WTC11 (cell line): Measurements from ENCODE around the gene PSMB11. TPM values are rescaled to one million over a fixed set of nuclear protein-coding genes. Genes with fewer than 3 reads are reported as not detected.

Experiments
- ATAC-seq: fragments of 200-7000 bp; cut with Tn5 transposase; 2 replicates; pipeline ENCODE4 v1.10.0; 2021; ENCODE audit warnings: mild to moderate bottlenecking, moderate library complexity
- CTCF ChIA-PET: fragments of 300-600 bp; sonication (Branson Sonifier 250); formaldehyde crosslinking; loops from one replicate; lab custom pipeline; 2021; ENCODE audit warnings: antibody characterized with exemption; lab: Charles Lee
- POLR2A ChIA-PET: fragments of 350-600 bp; sonication (Branson Sonifier 250); formaldehyde crosslinking; loops from one replicate; lab custom pipeline; 2021; ENCODE audit warnings: antibody characterized with exemption; lab: Charles Lee
- DNase-seq: peaks from one replicate; pipeline ENCODE4 v3.0.0; 2021; ENCODE audit warnings: low spot score
- H3K27ac Mint-ChIP-seq: 2 replicates; pipeline ENCODE4 v1.8.0; 2021; ENCODE audit warnings: mixed read lengths
- H3K27me3 Mint-ChIP-seq: 2 replicates; pipeline ENCODE4 v1.8.0; 2021; ENCODE audit warnings: low read depth, mild to moderate bottlenecking, moderate library complexity, mixed read lengths
- H3K36me3 Mint-ChIP-seq: 2 replicates; pipeline ENCODE4 v1.8.0; 2021; ENCODE audit warnings: mixed read lengths
- H3K4me1 Mint-ChIP-seq: 2 replicates; pipeline ENCODE4 v1.8.0; 2022; ENCODE audit warnings: mixed read lengths
- H3K4me3 Mint-ChIP-seq: 2 replicates; pipeline ENCODE4 v1.8.0; 2021; ENCODE audit warnings: mild to moderate bottlenecking, moderate library complexity, mixed read lengths
- H3K9me3 Mint-ChIP-seq: 2 replicates; pipeline ENCODE4 v1.8.0; 2021; ENCODE audit warnings: mixed read lengths
- AR ChIP-seq: fragments of 250-450 bp; sonication (Bioruptor Pico); IDR thresholded peaks from 2 replicates; pipeline ENCODE4 v1.9.0; 2021; ENCODE audit warnings: mild to moderate bottlenecking
- CTCF ChIP-seq: fragments of 200-600 bp; IDR thresholded peaks from 2 replicates; pipeline ENCODE4 v1.8.0; 2022; ENCODE audit warnings: antibody characterized with exemption
- E2F4 ChIP-seq: sonication (generic); formaldehyde crosslinking; IDR thresholded peaks from 2 replicates; pipeline ENCODE4 v1.8.1; 2022; ENCODE audit warnings: low read depth, mild to moderate bottlenecking, moderate library complexity, missing genetic modification reagents, borderline replicate concordance
- GABPB1 ChIP-seq: sonication (generic); formaldehyde crosslinking; IDR thresholded peaks from 2 replicates; pipeline ENCODE4 v1.8.1; 2023; ENCODE audit warnings: mild to moderate bottlenecking, missing genetic modification reagents
- HMGXB4 ChIP-seq: sonication (generic); formaldehyde crosslinking; IDR thresholded peaks from 2 replicates; pipeline ENCODE4 v1.8.1; 2023; ENCODE audit warnings: mild to moderate bottlenecking, moderate library complexity, missing genetic modification reagents
- JAZF1 ChIP-seq: fragments of 250-450 bp; sonication (Bioruptor Pico); IDR thresholded peaks from 2 replicates; pipeline ENCODE4 v1.9.0; 2021; ENCODE audit warnings: moderate library complexity, mild to moderate bottlenecking, inconsistent platforms
- MXD4 ChIP-seq: fragments of 250-450 bp; sonication (Bioruptor Pico); IDR thresholded peaks from 2 replicates; pipeline ENCODE4 v1.8.0; 2021; ENCODE audit warnings: mild to moderate bottlenecking, moderate library complexity, borderline replicate concordance
- NFATC4 ChIP-seq: fragments of 250-450 bp; sonication (Bioruptor Pico); IDR thresholded peaks from 2 replicates; pipeline ENCODE4 v1.9.0; 2021; ENCODE audit warnings: mild to moderate bottlenecking
- NR1H2 ChIP-seq: sonication (generic); formaldehyde crosslinking; IDR thresholded peaks from 2 replicates; pipeline ENCODE4 v1.9.0; 2021; ENCODE audit warnings: mild to moderate bottlenecking, moderate library complexity, missing genetic modification reagents
- OVOL2 ChIP-seq: fragments of 250-450 bp; sonication (Bioruptor Pico); IDR thresholded peaks from 2 replicates; pipeline ENCODE4 v1.9.0; 2021; ENCODE audit warnings: mild to moderate bottlenecking, borderline replicate concordance
- TCF7 ChIP-seq: sonication (generic); formaldehyde crosslinking; IDR thresholded peaks from 2 replicates; pipeline ENCODE4 v1.8.0; 2022; ENCODE audit warnings: mild to moderate bottlenecking, low read depth, missing genetic modification reagents, moderate library complexity
- TP53 ChIP-seq: sonication (generic); formaldehyde crosslinking; IDR thresholded peaks from 2 replicates; pipeline ENCODE4 v1.8.1; 2023; ENCODE audit warnings: mild to moderate bottlenecking, missing genetic modification reagents
- USF1 ChIP-seq: sonication (generic); formaldehyde crosslinking; IDR thresholded peaks from 2 replicates; pipeline ENCODE4 v1.8.0; 2022; ENCODE audit warnings: mild to moderate bottlenecking, missing genetic modification reagents
- USF2 ChIP-seq: sonication (generic); formaldehyde crosslinking; IDR thresholded peaks from 2 replicates; pipeline ENCODE4 v1.8.1; 2023; ENCODE audit warnings: mild to moderate bottlenecking, missing genetic modification reagents, moderate library complexity
- ZNF317 ChIP-seq: sonication (generic); formaldehyde crosslinking; IDR thresholded peaks from 2 replicates; pipeline ENCODE4 v1.8.1; 2023; ENCODE audit warnings: low read depth, mild to moderate bottlenecking, moderate library complexity, missing genetic modification reagents, borderline replicate concordance
- total RNA-seq: library from RNA; stranded (reverse); gene quantifications from 3 replicates; pipeline ENCODE4 v1.2.3, GENCODE V29; 2021
- TF ChIP-seq, protein P1 (sequence below): fragments of 250-450 bp; sonication (Bioruptor Pico); conservative IDR thresholded peaks from 2 replicates; pipeline ENCODE4 v1.9.0; 2021; ENCODE audit warnings: mild to moderate bottlenecking

The PSMB11 gene
- total RNA-seq, 1 experiment from 2014 or later = not detected

DNA sequence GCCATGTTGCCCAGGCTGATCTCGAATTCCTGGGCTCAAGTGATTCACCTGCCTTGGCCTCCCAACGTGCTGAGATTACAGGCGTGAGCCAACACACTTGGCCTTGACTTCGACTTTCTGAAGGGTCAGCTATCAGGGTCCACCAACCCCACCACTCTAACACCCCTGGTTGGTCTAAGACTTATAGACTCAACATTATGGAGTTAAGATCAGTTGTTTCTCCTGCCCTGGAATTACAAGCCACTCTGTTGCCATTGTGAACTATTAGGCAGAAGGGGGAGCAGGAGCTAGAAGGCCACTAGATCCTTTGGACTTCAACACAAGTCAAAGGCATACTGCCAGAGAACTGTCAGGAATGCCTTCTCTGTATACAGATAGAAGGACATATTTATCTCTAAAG, 1.9 kb upstream of the PSMB11 start:
- ChIA-PET POLR2A (no interaction called here), CTCF (interaction anchor here (0.6 to 5.8 kb wide), 6 partner anchors 17 to 254 kb away, joined by 3 to 44 read pairs (median 6); partner anchors contain the start of gene CDH24)
- ATAC-seq (no peak), DNase-seq (no peak)
- TF ChIP-seq HMGXB4 (CRISPR knock-in tag) = no peak
- TF ChIP-seq NFATC4 (CRISPR knock-in tag) = no peak
- no peak for TF ChIP-seq OVOL2 (CRISPR knock-in tag)
- TF ChIP-seq USF1 (CRISPR knock-in tag) = no peak
- TF ChIP-seq TCF7 (CRISPR knock-in tag) = no peak
- TF ChIP-seq AR (CRISPR knock-in tag) = no peak
- TF ChIP-seq USF2 (CRISPR knock-in tag) = no peak
- TF ChIP-seq, protein P1, sequence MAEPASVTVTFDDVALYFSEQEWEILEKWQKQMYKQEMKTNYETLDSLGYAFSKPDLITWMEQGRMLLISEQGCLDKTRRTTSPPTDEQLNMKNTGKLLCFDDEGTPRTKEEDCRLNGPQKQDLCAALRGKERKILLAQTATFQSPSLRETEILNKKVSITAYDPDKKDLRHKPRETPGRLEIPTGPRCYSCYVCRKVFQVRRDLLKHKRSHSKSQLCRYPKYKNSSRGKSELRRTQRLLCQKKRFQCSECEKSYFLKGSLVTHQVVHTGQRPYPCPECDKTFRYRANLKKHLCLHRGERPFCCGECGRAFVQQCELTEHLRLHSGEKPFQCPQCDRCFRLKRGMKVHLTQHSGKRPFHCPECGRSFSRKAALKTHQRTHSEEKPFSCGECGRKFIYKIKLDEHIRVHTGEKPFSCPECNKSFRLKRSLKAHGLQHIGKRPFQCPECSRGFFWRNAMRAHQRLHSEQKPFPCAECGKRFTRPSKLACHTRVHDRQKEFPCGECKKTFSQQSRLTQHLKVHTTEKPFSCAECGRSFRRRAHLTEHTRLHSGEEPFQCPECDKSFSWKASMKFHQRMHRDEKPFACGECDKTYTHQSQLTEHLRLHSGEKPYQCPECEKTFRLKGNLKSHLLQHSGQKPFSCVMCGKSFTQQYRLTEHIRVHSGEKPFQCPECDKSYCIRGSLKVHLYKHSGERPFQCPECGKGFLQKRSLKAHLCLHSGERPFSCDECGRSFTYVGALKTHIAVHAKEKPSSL (CRISPR knock-in tag) = no peak
- no peak for TF ChIP-seq GABPB1 (CRISPR knock-in tag)
- TF ChIP-seq ZNF317 (CRISPR knock-in tag) = no peak
- no peak for TF ChIP-seq MXD4
- no peak for TF ChIP-seq E2F4 (CRISPR knock-in tag)
- TF ChIP-seq JAZF1 (CRISPR knock-in tag) = no peak
- TF ChIP-seq NR1H2 (CRISPR knock-in tag) = no peak
- TF ChIP-seq CTCF = no peak
- TF ChIP-seq TP53 (CRISPR knock-in tag) = no peak
- no peak overlapping the region for H3K27ac Mint-ChIP-seq
- H3K4me1 Mint-ChIP-seq = peaks cover 10% of the 10 kb centered on the region
- H3K9me3 Mint-ChIP-seq = no peaks in the 10 kb centered on the region
- H3K27me3 Mint-ChIP-seq = no peaks in the 10 kb centered on the region
- H3K36me3 Mint-ChIP-seq = no peaks in the 10 kb centered on the region
- no peak overlapping the region for H3K4me3 Mint-ChIP-seq
